ENCODE results near the gene RFX7. TPM values are rescaled to one million over a fixed set of nuclear protein-coding genes. Genes with fewer than 3 reads are reported as not detected.

The RFX7 gene
- total and polyA plus RNA-seq, 10 donors, result 2.7 to 30.2 (median 20.9) TPM

GRCh38 chr15:56244038-56244810, 545 bp upstream of the RFX7 start:
- Histone ChIP-seq H3K27me3 (replicated peaks in 1 of 7) (no peaks in the 10 kb centered on the region), H3K4me3 (peak overlapping the region; percentile 39 to 93 (median 70)), H3K9me3 (no peaks in the 10 kb centered on the region), H3K27ac (peak overlapping the region; percentile 63 to 93 (median 92)), H3K4me1 (peaks cover 26 to 65% (median 53%) of the 10 kb centered on the region in 6 donors), H3K36me3 (no peaks in the 10 kb centered on the region)
- 1 to 5% (median 2%) methylated on average over 27 to 29 of the region's 29 CpGs for WGBS, 5 donors
- intact Hi-C loops (cut with DNase I; ENCODE audit: low total_unique reads), result no loop called here
- DNase-seq, result peak; percentile 79
- TF ChIP-seq CTCF (IDR thresholded peaks at IDR 0.05 in 8 of 11, conservative IDR thresholded peaks at IDR 0.05 in 3 of 11), result peak in 1 of 11 experiments; percentile 8
- no peak for TF ChIP-seq POLR2A (IDR thresholded peaks at IDR 0.05)

GRCh38 chr15:56242576-56243162, 1.0 kb downstream of the RFX7 start:
- H3K27ac ChIP-seq, result peak overlapping the region; percentile 83 to 93 (median 92)

GRCh38 chr15:56241374-56242105, 2.1 kb downstream of the RFX7 start:
- no peaks in the 10 kb centered on the region for H3K27me3 ChIP-seq (replicated peaks in 1 of 7)
- H3K4me1 ChIP-seq, result peaks cover 26 to 89% (median 63%) of the 10 kb centered on the region in 6 donors
- no peaks in the 10 kb centered on the region for H3K36me3 ChIP-seq
- H3K27ac ChIP-seq, result peak overlapping the region in 1 of 8 donors; percentile 93
- intact Hi-C loops (cut with DNase I; ENCODE audit: low total_unique reads), result no loop called here
- H3K4me3 ChIP-seq, result peak overlapping the region in 7 of 8 donors; percentile 57 to 93 (median 75)
- TF ChIP-seq POLR2AphosphoS5 (IDR thresholded peaks at IDR 0.05) (no peak), POLR2A (IDR thresholded peaks at IDR 0.05) (no peak), CTCF (IDR thresholded peaks at IDR 0.05 in 8 of 11, conservative IDR thresholded peaks at IDR 0.05 in 3 of 11) (no peak)
- no peak for DNase-seq
- 29 to 44% (median 35%) methylated on average over 5 of the region's 5 CpGs for WGBS, 5 donors
- H3K9me3 ChIP-seq, result no peaks in the 10 kb centered on the region

More at GRCh38 chr15:56242576-56243162, 1.0 kb downstream of the RFX7 start:
- intact Hi-C loops (cut with DNase I; ENCODE audit: low total_unique reads), result no loop called here
- no peaks in the 10 kb centered on the region for H3K36me3 ChIP-seq
- TF ChIP-seq CTCF (IDR thresholded peaks at IDR 0.05 in 8 of 11, conservative IDR thresholded peaks at IDR 0.05 in 3 of 11), result no peak
- no peak for TF ChIP-seq POLR2A (IDR thresholded peaks at IDR 0.05)
- TF ChIP-seq POLR2AphosphoS5 (IDR thresholded peaks at IDR 0.05), result no peak
- H3K4me3 ChIP-seq, result peak overlapping the region; percentile 57 to 93 (median 70)
- H3K9me3 ChIP-seq, result no peaks in the 10 kb centered on the region
- 0 to 1% (median 1%) methylated on average over 8 to 13 of the region's 13 CpGs for WGBS, 5 donors
- DNase-seq, result no peak
- peaks cover 26 to 78% (median 54%) of the 10 kb centered on the region in 6 donors for H3K4me1 ChIP-seq
- H3K27me3 ChIP-seq (replicated peaks in 1 of 7), result no peaks in the 10 kb centered on the region

All from spleen (tissue), 11 donors.